GM18519 (cell line): ENCODE results near the gene ARMH4.
"Not testable (repeated sequence)": the region's sequence is repeated elsewhere in the genome, so short reads cannot be mapped to it uniquely, and the experiment has no call there.

Experiments
- ATAC-seq: cut with Tn5 transposase; IDR thresholded peaks from one replicate; pipeline ENCODE4 v1.9.1; 2021; ENCODE audit warnings: mild to moderate bottlenecking, moderate library complexity; ENCODE audit not compliant: unreplicated experiment, low FRiP score

The ARMH4 gene

DNA sequence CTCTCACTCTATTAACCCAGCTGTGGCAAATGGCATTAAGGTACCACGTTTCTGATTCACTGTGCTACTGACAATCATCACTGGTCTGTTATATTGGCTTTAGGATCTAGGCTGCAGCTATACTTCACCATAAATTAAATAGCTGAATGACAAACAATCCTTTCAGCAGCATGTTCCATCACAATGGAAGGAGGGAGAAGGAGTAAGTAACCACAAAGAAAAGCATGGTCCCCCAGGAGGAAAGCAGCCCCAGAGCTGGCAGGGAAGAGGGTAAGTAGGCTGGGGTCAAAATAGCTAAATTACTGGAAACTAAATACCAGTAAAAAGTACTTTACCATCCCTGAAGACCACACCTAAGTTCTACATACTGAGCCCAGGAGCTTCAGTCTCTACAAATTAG, 2.8 kb downstream of the ARMH4 start:
- no peak for ATAC-seq

DNA sequence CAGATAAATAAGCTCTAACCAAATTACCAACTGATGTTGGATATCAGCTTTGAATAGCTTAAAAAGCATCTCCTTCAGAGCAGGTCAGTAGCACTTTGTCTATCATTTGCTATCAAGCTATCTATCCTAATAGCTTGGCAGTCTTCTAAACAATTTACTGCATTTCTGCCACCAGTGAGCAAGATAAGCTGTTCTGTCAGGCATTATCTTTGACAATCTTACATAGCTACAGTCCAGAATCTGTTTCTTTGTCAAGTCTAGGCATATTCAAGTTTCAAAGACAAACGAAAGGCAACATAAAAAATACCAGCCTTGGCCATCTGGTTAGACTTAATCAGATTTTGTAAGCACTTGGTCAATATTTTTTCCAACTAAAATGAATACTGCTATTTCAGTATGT, 5.6 kb downstream of the ARMH4 start:
- ATAC-seq = no peak

DNA sequence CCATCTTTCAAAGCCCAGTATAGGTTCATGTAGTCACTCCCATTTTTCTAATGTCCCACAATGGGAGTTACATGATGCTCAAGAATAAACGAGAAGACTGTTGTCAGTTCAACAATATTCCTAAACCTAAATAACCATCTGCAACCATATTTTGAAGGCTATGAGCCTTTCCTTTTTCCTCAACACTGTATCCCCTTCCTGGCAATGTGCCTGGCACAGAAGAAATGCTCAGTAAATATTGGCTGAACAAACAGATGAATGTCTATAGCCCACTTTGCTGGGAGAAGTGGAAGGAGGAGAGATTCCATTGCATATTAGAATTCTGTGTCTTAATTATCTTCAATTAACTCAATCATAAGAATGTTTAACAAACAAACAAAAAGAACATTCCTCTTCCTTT, 6.1 kb downstream of the ARMH4 start:
- no peak for ATAC-seq

DNA sequence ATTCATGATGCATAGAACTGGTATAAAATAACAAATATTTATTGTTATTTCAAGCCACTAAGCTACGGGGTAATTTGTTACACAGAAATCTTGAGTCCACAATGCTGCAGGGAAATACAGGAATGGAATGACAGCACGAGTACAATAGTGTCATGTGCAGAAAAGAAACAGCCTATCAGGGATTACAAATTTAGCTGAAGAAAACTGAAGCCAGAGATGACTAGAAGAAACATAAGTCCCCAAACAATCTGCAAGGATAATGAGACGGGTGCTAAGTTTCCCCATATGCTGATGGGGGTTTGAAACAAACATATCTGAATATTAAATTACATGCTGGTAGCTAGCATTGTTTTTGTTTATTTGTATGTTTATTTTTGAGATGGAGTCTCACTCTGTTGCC, 8.9 kb downstream of the ARMH4 start:
- ATAC-seq = no peak

DNA sequence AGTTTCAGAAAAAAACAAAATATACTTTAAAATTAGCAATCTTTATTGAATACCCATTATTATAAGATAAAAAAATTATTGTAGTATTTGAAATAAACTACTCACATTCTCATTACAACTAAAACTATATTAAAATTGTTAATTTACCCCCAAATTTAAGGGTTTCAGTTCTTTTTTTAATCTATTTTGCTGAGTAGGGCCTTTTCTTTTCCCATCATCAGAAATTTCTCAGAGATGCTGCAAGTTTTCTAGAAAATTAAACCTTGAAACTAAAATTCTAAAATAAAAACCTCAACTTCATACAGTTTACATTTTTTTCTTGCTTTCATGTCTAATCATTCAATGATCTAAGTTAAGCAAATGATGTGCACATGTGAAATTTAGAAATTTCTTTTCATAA, 10.1 kb downstream of the ARMH4 start:
- ATAC-seq = no peak

DNA sequence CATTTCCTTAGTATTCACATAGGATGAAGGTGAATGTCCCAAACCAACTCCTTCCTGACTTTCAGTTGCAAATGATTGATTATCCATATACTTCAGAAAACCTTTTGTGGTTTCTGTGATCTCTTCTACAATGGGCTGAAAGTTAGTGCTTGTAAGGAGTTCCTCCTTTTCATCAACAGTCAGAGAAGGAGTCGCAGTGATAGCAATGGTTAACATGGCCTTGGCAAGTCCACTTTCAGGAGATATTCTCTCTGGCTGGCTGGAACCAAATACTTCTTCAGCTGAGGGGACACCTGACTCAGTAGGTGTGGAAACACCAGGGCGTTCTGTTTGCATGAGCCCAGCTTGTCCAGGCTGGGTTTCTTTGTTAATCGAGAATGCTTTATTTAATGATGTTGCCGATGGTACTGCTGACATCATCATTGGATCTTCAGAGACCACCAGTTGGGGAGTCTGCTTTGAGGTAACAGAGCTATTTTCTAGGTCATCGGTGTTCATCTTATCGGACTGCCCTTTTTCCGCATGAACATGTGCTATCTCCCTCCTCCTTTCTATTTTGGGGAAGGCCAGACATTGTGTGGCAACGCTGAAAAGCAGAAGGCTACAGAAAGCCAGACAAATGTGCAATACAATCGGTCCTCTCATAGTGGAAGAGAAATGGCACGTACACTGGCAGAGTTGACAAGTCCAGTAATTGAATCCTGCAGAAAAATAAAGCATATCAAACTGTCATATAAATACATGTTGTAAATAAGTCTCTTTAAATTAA, 13.1 kb downstream of the ARMH4 start:
- ATAC-seq = no peak

DNA sequence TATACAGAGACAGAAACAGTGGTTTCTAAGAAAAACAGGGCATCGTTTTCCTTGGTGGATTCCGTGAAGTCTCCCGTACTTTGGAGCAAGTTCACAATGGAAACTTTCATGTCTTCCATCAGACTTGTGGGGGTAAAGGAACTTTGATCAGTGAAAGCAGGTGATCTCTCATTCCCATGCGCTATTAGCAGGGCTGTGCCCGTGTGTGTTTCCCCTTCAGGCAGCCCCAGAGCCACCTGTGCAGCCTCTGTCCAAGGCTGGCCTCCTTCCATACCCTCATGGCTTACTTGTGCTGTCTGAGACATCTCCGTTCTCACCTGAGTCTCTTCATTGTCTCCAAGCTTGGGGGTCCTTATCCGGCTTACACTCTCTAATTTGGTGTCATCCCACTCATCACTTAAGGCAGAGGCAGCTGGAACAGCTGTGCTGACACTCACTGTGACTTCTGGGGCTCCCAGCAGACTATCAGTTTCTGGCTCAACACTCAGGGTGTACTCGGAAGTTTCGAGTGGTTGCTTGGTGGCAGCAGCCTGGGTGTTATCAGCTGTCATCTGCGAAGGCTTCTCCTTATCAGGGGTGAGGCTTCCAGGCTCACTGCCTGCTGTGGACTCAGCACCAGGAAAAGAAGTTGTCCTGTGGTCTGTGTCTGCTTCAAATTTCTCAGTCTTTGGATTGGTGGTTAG, 13.8 kb downstream of the ARMH4 start:
- no peak for ATAC-seq

DNA sequence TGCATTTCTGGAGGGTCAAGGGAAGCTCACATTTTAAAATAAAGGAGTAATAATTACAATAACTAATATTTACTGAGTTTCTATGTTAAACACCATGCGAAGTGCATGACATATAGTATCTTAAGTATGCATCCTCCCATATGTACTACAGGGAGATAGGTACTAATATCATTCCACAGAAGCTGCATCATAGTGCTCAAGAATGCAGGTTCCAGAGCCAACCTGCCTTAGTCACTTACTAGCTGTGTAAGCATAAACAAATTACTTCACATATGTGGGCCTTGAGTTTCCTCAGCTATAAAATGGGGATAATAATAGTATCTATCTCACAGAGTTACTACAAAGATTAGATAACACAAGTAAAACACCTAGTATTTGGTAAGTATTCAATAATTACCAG, 18.3 kb downstream of the ARMH4 start:
- no peak for ATAC-seq

DNA sequence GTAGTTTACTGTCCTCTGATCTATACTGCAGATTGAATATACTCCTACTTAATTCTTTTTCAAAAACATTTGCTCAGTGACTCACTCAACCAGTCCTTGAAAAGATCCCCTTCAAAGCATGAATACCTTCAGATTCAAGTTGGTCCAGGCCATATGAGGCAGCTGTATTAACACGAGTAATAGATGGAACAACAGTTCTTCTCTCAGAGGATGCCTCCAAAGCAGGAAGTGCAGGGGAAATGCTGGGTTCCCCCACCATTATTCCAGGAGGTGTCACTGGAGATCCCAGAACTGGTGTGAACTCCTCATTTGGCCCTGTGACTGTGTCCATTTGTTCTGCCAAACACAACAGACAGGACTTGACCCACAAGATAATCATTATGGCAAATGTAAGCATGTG, 20.6 kb downstream of the ARMH4 start:
- no peak for ATAC-seq

DNA sequence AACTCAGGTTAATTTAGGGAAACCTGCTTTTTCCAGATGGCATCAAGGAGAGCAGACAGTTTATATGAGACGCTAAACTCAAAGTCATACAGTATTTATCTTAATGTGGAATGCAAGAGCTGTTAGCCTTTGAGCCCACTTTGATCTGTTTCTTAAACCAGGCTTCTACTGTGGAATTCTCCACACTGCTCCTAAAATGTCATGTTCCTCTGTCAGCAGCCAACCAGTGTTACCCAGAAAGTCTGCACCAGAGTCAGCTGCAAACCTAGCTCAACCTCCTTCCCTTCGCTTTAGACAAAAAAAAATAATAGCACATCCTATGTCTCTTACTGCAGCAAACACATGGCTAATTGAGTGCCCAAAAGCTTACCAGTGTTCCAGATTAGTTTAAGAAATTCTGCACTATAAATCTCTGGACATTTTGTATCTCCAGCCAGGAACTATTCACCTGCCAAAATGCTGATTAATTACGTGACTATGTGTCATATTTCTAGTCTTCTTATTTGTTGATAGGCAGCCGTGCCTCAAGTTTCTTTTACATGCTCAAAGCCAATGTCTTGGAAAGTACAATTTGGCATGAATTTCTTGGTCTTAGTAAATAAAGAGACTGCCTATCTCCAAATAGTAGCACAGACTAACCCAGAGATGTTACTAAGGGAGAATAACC, 21.8 kb downstream of the ARMH4 start:
- ATAC-seq = no peak

DNA sequence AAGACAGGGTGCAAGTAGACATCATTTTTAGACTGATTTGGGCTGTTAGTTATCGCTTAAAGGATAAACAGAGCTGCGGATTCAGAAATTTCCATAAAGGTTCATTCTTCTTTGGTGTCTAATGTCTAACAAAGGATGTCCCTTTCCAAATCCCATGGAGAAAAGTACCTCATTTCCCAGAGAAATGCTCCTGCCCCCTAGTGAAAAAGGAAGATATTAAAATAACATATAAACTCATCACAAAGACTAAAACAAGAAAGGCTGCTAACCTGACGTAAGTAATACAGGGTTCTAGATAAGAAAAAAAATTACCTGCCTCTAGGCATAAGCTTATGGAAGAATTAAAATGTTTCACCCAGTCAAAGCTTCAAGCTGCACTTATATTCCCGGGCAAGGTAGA, 22.8 kb downstream of the ARMH4 start:
- ATAC-seq = no peak

DNA sequence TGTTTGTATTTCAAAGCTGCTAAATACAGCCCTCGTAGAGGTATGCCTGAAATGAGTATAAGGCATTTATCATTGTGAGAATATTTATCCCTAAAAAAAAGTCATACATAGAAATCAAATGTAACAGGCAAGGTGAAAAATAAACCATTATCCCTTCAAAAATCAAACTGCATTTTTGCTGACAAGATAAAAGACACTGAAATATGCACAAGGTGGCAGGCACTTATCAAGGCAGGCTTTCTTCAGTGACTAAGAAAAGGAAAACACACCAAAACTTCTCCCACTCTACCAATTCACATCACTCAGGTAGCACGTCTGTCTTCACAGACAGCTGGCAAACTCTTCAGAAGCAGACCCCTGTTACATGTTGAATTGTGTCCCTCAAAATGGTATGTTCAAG, 23.6 kb downstream of the ARMH4 start:
- no peak for ATAC-seq

DNA sequence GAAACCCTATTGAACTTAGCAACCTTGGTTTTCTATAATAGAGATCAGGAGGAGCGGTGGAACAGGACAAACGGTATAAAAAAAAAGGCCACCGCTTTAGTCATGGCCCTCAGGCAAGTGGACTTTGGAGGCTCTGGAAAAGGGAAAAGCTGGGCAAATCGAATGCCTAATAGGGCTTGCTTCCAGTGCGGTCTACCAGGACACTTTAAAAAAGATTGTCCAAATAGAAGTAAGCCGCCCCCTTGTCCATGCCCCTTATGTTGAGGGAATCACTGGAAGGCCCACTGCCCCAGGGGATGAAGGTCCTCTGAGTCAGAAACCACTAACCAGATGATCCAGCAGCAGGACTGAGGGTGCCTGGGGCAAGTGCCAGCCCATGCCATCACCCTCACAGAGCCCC, 29.5 kb downstream of the ARMH4 start:
- not testable (repeated sequence) for ATAC-seq

DNA sequence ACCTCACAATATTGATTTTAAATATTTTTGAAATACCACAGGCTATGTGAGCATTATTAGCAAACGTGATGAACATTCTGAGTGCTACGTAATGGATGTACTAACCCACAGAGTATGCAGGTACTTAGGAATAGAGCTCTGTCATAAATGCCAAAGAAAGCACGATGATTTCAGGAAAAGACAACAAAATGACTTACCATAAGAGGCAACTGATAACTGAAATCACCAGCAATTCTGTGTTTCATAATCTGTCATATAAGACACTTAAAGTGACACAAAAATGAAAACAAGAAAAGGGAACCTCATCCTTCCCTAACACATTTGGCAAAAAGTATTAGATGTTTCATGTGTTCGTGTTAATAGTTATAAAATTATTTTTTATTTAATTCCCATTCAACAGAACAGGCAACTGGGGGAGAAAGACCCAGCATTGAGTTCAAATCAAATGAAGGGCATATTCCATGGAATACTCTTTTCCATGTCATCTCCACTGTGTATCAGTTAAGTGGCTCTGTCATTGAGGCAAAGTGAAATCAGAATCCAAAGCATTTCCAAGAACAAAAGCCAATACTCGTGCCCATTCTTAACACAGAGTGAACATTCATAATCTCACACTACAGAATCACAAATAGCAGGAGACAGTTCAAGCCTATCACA, 30.4 kb downstream of the ARMH4 start:
- ATAC-seq = no peak

DNA sequence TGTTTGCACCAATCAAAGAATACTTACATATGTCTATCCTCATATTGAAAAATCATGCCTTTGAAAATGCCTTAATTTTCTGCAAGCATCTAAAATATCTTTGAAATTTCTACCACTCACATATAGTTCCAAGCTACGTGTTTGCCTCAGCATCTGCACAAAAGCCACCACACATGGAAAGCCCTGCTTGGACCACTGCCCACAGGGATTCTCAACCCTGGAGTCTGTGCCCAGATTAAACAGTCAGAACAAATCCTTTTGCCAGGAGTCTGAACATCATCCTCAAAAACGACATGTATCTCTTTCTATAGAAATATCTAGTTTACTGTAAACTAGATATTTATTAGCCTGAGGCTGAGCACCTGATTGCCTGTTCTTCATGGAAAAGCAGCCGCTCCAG, 32.6 kb downstream of the ARMH4 start:
- no peak for ATAC-seq

DNA sequence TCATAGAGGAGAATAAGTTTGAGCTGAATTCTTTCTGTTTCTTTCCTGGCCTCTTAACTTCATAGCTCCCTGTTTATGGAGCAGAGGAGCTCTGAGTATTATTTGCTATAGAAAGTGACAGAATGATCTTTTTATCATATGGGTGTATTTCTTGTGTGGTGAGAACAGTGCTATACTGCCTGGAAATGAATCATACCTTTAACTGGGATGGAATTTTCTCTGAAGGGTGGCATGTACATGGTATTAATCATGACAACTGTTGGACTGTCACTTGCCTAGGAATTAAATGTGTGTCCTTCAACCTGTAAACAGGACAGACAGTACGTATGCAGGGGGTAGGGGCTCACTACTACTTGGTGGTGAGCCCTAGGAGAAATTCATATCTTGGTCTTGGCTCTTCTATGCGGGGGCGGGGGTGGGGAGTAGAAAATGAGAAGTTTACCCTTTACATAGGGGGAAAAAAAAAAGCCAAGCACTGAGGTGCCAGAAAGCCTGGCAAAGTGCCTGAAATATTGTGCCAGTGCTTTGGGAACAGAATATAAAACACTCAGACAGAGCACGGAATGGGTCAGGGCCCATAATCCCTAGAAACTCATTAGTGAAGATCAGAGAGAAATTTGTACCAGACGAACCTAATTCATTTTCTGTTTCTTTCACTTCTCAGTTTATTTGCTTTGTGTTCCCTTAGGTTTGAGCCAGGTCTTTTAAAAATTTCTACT, 33.8 kb downstream of the ARMH4 start:
- ATAC-seq = no peak

DNA sequence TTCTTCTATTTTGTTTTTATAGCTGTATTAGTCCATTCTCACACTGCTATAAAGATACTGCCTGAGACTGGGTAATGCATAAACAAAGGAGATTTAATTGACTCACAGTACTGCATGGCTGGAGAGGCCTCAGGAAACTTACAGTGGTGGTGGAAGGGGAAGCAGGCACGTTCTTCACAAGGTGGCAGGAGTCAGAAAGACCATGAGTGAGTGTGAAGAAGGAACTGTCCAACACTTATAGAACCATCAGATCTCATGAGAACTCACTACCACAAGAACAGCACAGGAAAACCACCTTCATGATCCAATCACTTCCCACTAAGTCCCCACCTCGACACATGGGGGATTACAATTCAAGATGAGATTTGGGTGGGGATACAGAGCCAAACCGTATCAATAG, 42.3 kb downstream of the ARMH4 start:
- ATAC-seq = no peak

DNA sequence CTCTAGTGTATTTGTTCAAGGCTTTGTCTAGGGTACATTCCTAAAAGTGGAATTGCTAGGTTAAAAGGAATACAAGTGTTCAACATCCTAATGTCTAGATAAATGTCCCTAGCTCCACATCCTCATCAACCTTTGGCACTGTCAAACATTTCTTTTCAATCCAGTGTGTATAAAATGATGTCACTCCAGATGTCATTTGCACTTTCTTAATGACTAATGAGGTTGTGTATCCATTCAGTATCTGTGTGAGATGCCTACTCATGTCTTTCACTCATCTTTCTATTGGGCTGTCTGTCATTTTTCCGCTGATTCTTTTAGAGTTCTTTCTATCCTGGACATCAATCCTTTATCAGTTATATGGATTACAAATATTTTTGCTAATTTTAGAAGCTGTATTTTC, 43.3 kb downstream of the ARMH4 start:
- no peak for ATAC-seq

DNA sequence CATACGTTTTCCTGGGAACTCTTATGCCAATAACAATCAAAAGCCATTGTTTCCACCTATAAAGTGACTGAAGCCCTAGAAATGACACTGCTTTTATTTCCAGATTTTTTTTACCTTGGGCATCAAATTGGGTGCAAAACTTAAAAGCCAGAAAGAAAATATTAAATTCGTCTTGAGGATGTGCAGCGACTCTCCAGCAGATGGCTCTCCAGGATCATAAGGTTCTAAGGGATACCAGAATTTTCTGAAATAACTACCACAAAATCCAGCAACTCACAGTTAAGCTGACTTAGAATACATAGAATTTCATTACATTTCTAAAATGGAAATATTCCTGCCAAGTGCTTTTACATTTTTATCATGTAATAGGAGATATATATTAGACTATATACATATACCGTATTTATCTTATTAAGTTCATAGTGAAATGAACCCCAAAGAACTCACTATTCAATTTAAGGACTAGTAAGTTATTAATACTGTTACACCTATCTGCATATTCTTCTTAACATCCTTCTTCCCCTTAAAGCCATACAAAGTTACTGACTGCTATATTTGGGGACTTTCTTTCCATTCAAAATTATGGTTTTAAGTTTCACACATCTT, 44.0 kb downstream of the ARMH4 start:
- ATAC-seq = no peak

DNA sequence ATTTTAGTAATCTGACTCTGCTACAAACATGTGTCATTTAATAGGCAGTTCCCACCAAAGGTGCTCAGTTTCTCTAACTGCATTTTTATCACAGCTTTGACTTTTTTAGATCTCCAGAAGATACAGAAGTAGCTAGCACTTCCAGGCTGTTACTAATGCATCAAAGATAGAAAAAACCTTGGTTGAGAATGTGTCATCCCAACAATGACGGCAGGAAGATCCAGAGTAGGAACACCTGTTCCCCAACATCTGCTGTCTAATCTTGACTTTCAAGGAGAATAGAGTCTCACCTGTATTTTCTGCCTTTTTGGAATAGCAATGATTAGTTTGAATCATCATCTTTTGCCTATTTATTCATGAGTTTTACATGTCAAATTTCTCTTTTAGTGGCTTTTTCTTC, 45.0 kb downstream of the ARMH4 start:
- no peak for ATAC-seq
